NCI-H82 treated with DMSO at 0.1 percent for 48 hours (cell line): ENCODE results near the gene NRIP1.
"Not testable (repeated sequence)": the region's sequence is repeated elsewhere in the genome, so short reads cannot be mapped to it uniquely, and the experiment has no call there.

Source experiments
- DNase-seq: peaks from one replicate; lab custom pipeline; 2025; ENCODE audit not compliant: unreplicated experiment; lab: John Stamatoyannopoulos, UW

NRIP1 gene

DNA sequence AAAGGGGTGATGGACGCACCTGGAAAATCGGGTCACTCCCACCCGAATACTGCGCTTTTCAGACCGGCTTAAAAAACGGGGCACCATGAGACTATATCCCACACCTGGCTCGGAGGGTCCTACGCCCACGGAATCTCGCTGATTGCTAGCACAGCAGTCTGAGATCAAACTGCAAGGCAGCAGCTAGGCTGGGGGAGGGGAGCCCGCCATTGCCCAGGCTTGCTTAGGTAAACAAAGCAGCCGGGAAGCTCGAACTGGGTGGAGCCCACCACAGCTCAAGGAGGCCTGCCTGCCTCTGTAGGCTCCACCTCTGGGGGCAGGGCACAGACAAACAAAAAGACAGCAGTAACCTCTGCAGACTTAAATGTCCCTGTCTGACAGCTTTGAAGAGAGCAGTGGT lies 137.5 kb downstream of the NRIP1 start:
- not testable (repeated sequence) for DNase-seq

DNA sequence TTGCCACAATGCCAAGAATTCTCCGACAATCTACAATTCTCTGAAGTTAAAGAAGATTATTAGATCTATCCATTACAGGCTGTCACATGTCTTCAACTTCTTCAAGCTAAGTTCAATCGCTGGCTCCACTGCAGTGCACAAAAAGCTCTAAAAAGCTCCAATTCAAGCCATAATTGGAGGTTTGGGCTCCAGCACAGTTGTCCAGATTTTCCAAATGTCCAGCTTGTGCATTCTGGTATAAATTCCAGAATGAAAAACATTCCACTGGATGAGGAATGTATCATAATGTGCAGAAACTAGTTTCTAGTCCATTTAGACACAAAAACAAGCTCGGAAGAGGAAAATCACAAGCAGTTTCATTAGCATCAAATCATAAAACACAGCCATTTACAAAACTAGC lies 138.6 kb downstream of the NRIP1 start:
- DNase-seq, result no peak

DNA sequence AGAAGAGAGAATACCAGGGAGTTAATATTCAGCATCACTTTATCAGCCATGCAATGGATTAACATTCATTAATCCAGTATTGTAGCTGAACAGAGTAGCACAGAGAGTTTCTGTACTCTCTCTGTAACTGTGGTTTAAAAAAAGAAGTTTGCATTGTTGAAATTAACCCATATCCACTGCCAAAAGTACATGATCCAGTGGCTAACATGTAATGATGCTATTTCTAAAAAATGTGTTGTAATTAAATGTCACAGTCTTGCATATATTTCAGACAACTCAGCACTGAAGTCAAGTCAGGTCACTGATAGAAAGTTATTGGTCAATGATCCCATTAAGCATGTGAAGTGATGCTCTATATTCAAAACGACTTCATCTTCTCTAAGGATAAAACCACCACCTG lies 141.3 kb downstream of the NRIP1 start:
- no peak for DNase-seq

DNA sequence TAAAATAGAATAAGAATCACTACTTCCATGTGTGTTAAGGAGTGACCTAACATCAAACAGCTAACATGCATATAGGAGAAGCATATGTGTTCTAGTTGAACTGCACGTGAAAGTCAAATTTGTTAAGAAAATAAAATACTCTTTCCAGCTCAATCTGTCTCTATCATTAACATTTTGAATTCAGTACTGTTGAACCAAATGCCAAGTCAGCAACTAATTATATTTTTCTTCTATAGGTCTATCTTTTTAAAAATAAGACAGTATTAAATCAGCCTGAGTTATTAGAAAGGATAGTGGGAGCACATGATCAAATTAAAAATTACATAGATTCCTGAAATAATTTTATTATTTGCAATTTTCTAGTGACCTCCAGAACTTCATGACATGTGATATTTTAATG lies 141.8 kb downstream of the NRIP1 start:
- no peak for DNase-seq

DNA sequence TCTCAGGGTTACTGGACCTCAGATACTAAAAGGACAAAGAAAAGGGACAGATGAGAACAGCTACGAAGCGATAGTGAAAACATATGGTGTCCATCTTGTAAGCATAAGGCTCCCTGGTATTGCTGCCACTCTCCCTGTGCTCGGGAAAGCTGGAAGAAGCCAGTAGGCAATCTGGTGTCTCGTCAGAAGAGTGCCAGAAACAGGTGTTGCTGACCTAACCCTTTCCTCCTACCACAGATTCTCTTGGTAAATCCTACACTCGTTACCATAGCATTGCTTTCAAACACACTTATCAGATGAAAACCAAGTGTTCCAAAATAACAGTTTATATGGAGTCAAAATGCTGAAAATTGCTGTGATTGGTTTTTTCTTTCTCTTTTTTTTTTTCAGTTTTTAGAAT lies 146.3 kb downstream of the NRIP1 start:
- DNase-seq, result peak; percentile 70

DNA sequence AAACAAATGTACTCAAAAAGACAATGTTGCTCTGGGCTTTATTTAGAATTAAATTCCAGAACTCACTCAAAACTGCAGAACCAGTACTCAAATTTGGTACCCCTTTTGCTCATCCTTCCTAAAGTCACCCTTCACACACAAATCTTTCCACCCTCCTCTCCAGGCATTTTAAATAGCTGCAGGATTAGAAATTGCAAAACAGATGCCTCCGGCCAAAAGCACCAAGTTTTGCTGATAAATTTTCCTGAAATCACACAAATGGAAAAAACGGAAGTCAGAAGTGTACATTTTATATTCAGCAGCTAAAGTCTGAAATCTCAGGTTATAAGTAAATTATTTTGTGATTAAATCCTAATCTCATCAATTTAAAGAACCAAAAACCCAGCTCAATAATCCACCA lies 147.0 kb downstream of the NRIP1 start:
- no peak for DNase-seq

DNA sequence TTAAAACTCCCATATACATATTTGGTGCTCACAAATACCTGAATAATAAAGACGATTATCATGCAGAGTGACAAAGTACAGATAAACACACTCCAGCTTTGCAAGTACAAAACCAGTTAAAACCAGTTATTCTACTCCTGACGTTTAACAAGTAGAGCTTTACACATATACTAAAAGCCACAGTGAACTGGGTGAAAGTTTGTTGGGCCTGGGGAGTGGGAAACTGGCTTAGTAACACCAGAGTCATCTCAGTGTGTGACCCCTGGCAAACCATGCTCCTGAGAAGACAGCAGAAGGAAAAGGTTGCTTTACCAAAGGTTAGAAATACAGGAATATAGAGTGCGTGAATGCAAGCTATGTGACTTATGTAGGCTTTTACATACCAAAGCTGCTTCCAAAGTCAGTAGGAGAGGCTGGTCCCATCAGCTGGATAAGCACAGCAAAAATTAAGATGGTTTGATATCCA lies 148.1 kb downstream of the NRIP1 start:
- DNase-seq, result no peak

DNA sequence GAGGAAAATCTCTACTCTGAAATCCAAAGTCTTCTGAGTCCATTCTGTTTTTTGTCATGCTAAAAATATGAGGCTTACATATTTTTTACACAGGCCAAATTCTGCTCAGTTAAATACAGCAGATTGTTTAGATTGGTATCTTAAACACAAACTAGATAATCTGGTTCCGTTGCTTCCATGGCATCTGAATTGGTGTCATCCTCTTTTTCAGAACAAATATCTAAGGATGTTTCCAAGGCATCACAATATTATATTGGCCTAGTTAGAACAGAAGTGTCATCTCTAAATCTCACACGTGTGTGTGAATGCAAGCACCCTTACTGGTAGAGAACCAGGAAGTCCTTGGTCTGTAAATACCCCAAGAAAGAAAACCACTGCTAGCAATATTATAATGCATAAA lies 151.2 kb downstream of the NRIP1 start:
- DNase-seq, result no peak

DNA sequence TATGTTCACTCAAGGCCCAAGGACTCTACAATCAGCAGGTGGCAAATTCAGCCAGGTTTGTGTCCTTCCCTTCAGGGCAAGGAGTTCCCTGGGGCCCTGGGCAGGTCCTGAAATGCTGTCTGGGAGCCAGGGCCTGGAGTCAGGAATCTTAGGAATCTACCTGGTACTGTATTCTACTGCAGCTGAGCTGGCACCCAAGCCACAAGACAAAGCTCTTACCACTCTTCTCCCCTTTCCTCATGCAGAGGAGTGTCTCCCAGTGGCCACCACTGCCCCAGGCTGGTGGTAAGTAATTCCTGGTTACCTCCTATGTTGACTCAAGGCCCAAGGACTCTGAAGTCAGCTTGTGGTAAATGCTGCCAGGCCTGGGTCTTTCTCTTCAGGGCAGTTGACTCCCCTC lies 153.4 kb downstream of the NRIP1 start:
- no peak for DNase-seq
